B cell (primary cell): ENCODE measurements around the gene CECR2. TPM values are rescaled to one million over a fixed set of nuclear protein-coding genes. Genes with fewer than 3 reads are reported as not detected.

Experiments used
- ATAC-seq: fragments of 200-7000 bp; cut with Tn5 transposase; one replicate; pipeline ENCODE4 v1.10.0; 2021; ENCODE audit warnings: low read depth, mild to moderate bottlenecking, moderate number of reproducible peaks, moderate library complexity
- CTCF ChIA-PET: fragments of 350-600 bp; sonication (Branson Sonifier 250); formaldehyde crosslinking; loops from one replicate; lab custom pipeline; 2021; ENCODE audit warnings: antibody characterized with exemption, inconsistent platforms; lab: Charles Lee
- POLR2A ChIA-PET: fragments of 350-600 bp; sonication (Branson Sonifier 250); formaldehyde crosslinking; loops from one replicate; lab custom pipeline; 2021; ENCODE audit warnings: antibody characterized with exemption; lab: Charles Lee
- DNase-seq: peaks from one replicate; pipeline ENCODE4 v3.0.0; 2013
- H2AFZ ChIP-seq: 2 replicates; pipeline ENCODE4 v1.6.1; 2012; ENCODE audit warnings: mild to moderate bottlenecking, low read depth, low read length; ENCODE audit not compliant: insufficient read depth, poor library complexity, severe bottlenecking
- H3K27ac ChIP-seq, 2 donors: 1 replicate in 1 of 2; 2 replicates in 1 of 2; pipeline ENCODE4 v1.5.1; 2012 to 2013; ENCODE audit warnings: low read length in 2 of 2, mild to moderate bottlenecking in 2 of 2, moderate library complexity in 1 of 2
- H3K27me3 ChIP-seq, 4 experiments: fragments of 200-600 bp in 1 of 4; sonication (generic) in 1 of 4; replicated peaks in 1 of 4; 1 replicate in 2 of 4; 2 replicates in 2 of 4; pipeline versions ENCODE4 v1.6.1 to v1.7.0; 2013 to 2016; ENCODE audit warnings: low read length in 3 of 4, mild to moderate bottlenecking in 2 of 4, mixed read lengths in 1 of 4, moderate library complexity in 1 of 4; ENCODE audit not compliant: insufficient read depth in 4 of 4, control insufficient read depth in 3 of 4; ENCODE audit errors: control extremely low read depth in 1 of 4
- H3K36me3 ChIP-seq, 2 experiments: replicated peaks in 1 of 2; 1 replicate in 1 of 2; 2 replicates in 1 of 2; pipeline versions ENCODE4 v1.6.1 to v1.7.1; 2013; ENCODE audit warnings: low read length in 1 of 2; ENCODE audit not compliant: insufficient read depth in 2 of 2, control insufficient read depth in 1 of 2; ENCODE audit errors: control extremely low read depth in 1 of 2, extremely low read depth in 1 of 2
- H3K4me1 ChIP-seq, 2 donors: fragments of 200-600 bp in 1 of 2; sonication (generic) in 1 of 2; 1 replicate in 1 of 2; 2 replicates in 1 of 2; pipeline versions ENCODE4 v1.5.1 to v1.6.1; 2013 to 2017; ENCODE audit warnings: low read length in 2 of 2; ENCODE audit not compliant: control insufficient read depth in 2 of 2, insufficient read depth in 2 of 2
- H3K4me2 ChIP-seq: replicated peaks from 2 replicates; pipeline ENCODE3; 2012; ENCODE audit warnings: mild to moderate bottlenecking, low read depth, low read length; ENCODE audit not compliant: poor library complexity, severe bottlenecking
- H3K4me3 ChIP-seq, 5 experiments: fragments of 200-600 bp in 1 of 5; sonication (generic) in 1 of 5; 1 replicate in 3 of 5; 2 replicates in 2 of 5; pipeline versions ENCODE4 v1.5.1 to v1.7.0; 2011 to 2016; ENCODE audit warnings: low read length in 4 of 5, mild to moderate bottlenecking in 4 of 5, low read depth in 2 of 5, control low read depth in 1 of 5, moderate library complexity in 1 of 5; ENCODE audit not compliant: insufficient read depth in 1 of 5; ENCODE audit errors: control extremely low read depth in 1 of 5, extremely low read depth in 1 of 5
- H3K79me2 ChIP-seq: fragments of 200-600 bp; sonication (generic); one replicate; pipeline ENCODE4 v1.6.0; 2016; ENCODE audit warnings: low read length; ENCODE audit not compliant: control insufficient read depth, insufficient read depth
- H3K9ac ChIP-seq: fragments of 200-600 bp; sonication (generic); 2 replicates; pipeline ENCODE4 v1.6.1; 2017; ENCODE audit warnings: mild to moderate bottlenecking, low read length, moderate library complexity
- H3K9me3 ChIP-seq, 3 donors: one replicate each; pipeline versions ENCODE4 v1.6.1 to v1.7.1; 2013; ENCODE audit warnings: low read length in 2 of 3; ENCODE audit not compliant: control insufficient read depth in 2 of 3, insufficient read depth in 1 of 3; ENCODE audit errors: control extremely low read depth in 1 of 3
- H4K20me1 ChIP-seq: 2 replicates; pipeline ENCODE4 v1.6.0; 2012; ENCODE audit warnings: mild to moderate bottlenecking, low read length; ENCODE audit not compliant: insufficient read depth, control insufficient read depth, poor library complexity, severe bottlenecking
- H3K27ac Mint-ChIP-seq: one replicate; pipeline ENCODE4 v1.8.0; 2021; ENCODE audit warnings: mixed read lengths
- H3K27me3 Mint-ChIP-seq: one replicate; pipeline ENCODE4 v1.8.0; 2021; ENCODE audit warnings: mixed read lengths
- H3K4me1 Mint-ChIP-seq: one replicate; pipeline ENCODE4 v1.8.0; 2021; ENCODE audit warnings: mixed read lengths
- H3K4me3 Mint-ChIP-seq: one replicate; pipeline ENCODE4 v1.8.0; 2021; ENCODE audit warnings: mixed read lengths
- H3K9me3 Mint-ChIP-seq: one replicate; pipeline ENCODE4 v1.8.0; 2022; ENCODE audit warnings: mixed read lengths; ENCODE audit not compliant: insufficient read depth
- EZH2 ChIP-seq: IDR thresholded peaks from 2 replicates; pipeline ENCODE4 v1.6.1; 2012; ENCODE audit warnings: borderline replicate concordance, low read depth, mild to moderate bottlenecking, moderate library complexity, low read length; ENCODE audit not compliant: insufficient read depth, poor library complexity, severe bottlenecking
- WGBS: methylation state at CpG from one replicate; pipeline ENCODE4 v1.1.5; 2013; ENCODE audit warnings: missing lambda C conversion rate; ENCODE audit not compliant: insufficient coverage; 5-methylcytosine and 5-hydroxymethylcytosine counted together
- intact Hi-C: fragments of 100-400 bp; cut with micrococcal nuclease; formaldehyde crosslinking; loops from one replicate; pipeline ENCODE4 v1.10.0; 2022
- polyA plus RNA-seq: library from polyadenylated mRNA; depleted of rRNA; stranded (reverse); fragments of >200 nt; gene quantifications from 2 replicates; pipeline ENCODE4 v1.2.3, GENCODE V29; 2012
- total RNA-seq, 2 donors: library from RNA; stranded (reverse); fragments of 120-200 nt in 1 of 2; gene quantifications; 1 replicate in 1 of 2; 2 replicates in 1 of 2; pipeline versions ENCODE4 v1.2.3 to v1.2.4, GENCODE V29; 2013 to 2022
- TF ChIP-seq, protein P1 (sequence below): fragments of 200-600 bp; IDR thresholded peaks from one replicate; pipeline ENCODE4 v1.8.0; 2022; ENCODE audit warnings: antibody characterized with exemption, mild to moderate bottlenecking

The CECR2 gene
- total and polyA plus RNA-seq, 2 donors (not counting 1 experiment from before 2014, with no cell fraction given) = 0.13 to 6.6 TPM

DNA sequence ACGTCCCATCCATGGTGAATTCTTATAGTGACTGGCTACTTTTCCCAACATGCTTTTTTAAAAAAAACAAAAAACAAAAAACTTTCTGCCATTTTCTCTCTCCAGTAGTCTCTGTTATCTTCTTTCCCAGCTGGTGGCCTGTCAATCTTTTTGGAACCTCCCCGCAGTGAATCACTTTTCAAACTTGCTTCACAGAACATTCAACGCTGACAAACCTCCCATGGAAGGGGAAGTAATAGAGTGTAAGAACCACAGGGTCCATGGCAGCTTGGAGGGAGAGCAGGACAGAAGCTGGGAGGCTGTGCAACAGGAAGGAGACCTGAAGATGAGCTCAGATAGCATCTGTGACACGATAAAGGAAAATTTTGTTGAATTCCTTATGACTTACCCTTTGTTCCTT lies 9.8 kb upstream of the CECR2 start:
- H4K20me1 ChIP-seq = no peaks in the 10 kb centered on the region
- WGBS = 80% methylated on average over 1 of the region's 4 CpGs
- H3K9me3 ChIP-seq = no peaks in the 10 kb centered on the region
- H3K4me1 Mint-ChIP-seq = no peaks in the 10 kb centered on the region
- H3K4me3 Mint-ChIP-seq = no peak overlapping the region
- TF ChIP-seq EZH2 = no peak
- TF ChIP-seq, protein P1, sequence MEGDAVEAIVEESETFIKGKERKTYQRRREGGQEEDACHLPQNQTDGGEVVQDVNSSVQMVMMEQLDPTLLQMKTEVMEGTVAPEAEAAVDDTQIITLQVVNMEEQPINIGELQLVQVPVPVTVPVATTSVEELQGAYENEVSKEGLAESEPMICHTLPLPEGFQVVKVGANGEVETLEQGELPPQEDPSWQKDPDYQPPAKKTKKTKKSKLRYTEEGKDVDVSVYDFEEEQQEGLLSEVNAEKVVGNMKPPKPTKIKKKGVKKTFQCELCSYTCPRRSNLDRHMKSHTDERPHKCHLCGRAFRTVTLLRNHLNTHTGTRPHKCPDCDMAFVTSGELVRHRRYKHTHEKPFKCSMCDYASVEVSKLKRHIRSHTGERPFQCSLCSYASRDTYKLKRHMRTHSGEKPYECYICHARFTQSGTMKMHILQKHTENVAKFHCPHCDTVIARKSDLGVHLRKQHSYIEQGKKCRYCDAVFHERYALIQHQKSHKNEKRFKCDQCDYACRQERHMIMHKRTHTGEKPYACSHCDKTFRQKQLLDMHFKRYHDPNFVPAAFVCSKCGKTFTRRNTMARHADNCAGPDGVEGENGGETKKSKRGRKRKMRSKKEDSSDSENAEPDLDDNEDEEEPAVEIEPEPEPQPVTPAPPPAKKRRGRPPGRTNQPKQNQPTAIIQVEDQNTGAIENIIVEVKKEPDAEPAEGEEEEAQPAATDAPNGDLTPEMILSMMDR = no peak
- DNase-seq = no peak
- H3K27ac Mint-ChIP-seq = no peak overlapping the region
- ChIA-PET POLR2A (no interaction called here), CTCF (interaction anchor here (0.8 kb wide), 1 partner anchor 188 kb away, joined by 3 read pairs; no protein-coding TSS in a partner anchor)
- H2AFZ ChIP-seq = no peak overlapping the region
- H3K79me2 ChIP-seq = no peaks in the 10 kb centered on the region
- H3K4me3 ChIP-seq = no peak overlapping the region
- H3K27me3 ChIP-seq = peaks cover 0 to 3% (median 0%) of the 10 kb centered on the region in 4 experiments
- H3K36me3 ChIP-seq = no peaks in the 10 kb centered on the region
- no peak for ATAC-seq
- H3K4me2 ChIP-seq = no peak overlapping the region
- no peak overlapping the region for H3K9ac ChIP-seq
- H3K27ac ChIP-seq = no peak overlapping the region
- no peaks in the 10 kb centered on the region for H3K9me3 Mint-ChIP-seq
- no peaks in the 10 kb centered on the region for H3K4me1 ChIP-seq
- peaks cover 7% of the 10 kb centered on the region for H3K27me3 Mint-ChIP-seq
- intact Hi-C loops = no loop called here

DNA sequence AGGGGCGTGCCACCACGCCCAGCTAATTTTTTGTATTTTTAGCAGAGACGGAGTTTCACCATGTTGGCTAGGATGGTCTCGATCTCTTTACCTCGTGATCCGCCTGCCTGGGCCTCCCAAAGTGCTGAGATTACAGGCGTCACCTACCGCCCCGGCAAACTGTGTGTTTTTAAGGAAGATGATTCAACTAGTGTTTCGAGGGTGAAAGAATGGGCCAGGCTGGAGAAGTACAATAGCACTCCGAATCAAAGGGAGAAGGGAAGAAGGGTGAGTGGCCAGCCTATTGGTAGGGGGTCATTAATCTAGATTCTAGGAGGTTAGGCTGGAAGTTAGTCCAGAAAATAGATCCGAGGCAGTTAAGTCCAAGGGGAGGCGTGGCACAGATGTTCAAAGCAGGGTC lies 2.9 kb upstream of the CECR2 start:
- Histone ChIP-seq H3K9ac (no peak overlapping the region), H3K27ac (no peak overlapping the region), H4K20me1 (no peaks in the 10 kb centered on the region), H3K4me1 (peaks cover 27 to 31% of the 10 kb centered on the region in 2 donors), H3K36me3 (no peaks in the 10 kb centered on the region), H2AFZ (no peak overlapping the region), H3K9me3 (peaks cover 0 to 6% (median 0%) of the 10 kb centered on the region in 3 donors), H3K4me2 (no peak overlapping the region), H3K27me3 (peaks cover 0 to 33% (median 20%) of the 10 kb centered on the region in 4 experiments), H3K4me3 (no peak overlapping the region), H3K79me2 (no peaks in the 10 kb centered on the region)
- ChIA-PET CTCF (interaction anchor here (0.6 to 5.0 kb wide), 4 partner anchors 27 to 193 kb away, joined by 4 to 19 read pairs (median 5); partner anchors contain the start of gene ADA2), POLR2A (interaction anchor here (0.5 kb wide), 1 partner anchor 226 kb away, joined by 6 read pairs; no protein-coding TSS in a partner anchor)
- no peaks in the 10 kb centered on the region for H3K9me3 Mint-ChIP-seq
- no peak for TF ChIP-seq EZH2
- TF ChIP-seq, protein P1 = no peak
- intact Hi-C loops = loop anchor here (2.0 to 5.0 kb wide), 2 partner anchors 134 to 194 kb away; no protein-coding TSS in a partner anchor
- DNase-seq = no peak
- H3K27me3 Mint-ChIP-seq = peaks cover 37% of the 10 kb centered on the region
- 88% methylated on average over 12 of the region's 13 CpGs for WGBS
- H3K27ac Mint-ChIP-seq = no peak overlapping the region
- ATAC-seq = no peak
- no peak overlapping the region for H3K4me3 Mint-ChIP-seq
- peaks cover 29% of the 10 kb centered on the region for H3K4me1 Mint-ChIP-seq
